Neural crest cell (in vitro differentiated cells): ENCODE results near the gene NAV1. TPM values are rescaled to one million over a fixed set of nuclear protein-coding genes. Genes with fewer than 3 reads are reported as not detected.
"Not testable (repeated sequence)": the region's sequence is repeated elsewhere in the genome, so short reads cannot be mapped to it uniquely, and the experiment has no call there.

Experiments
- DNase-seq: peaks from one replicate; pipeline ENCODE4 v3.0.0; 2021; ENCODE audit warnings: low read depth, mixed read lengths, low spot score
- H3K27ac Mint-ChIP-seq: one replicate; pipeline ENCODE4 v1.8.0; 2021; ENCODE audit warnings: mild to moderate bottlenecking, mixed read lengths; ENCODE audit not compliant: unreplicated experiment
- H3K27me3 Mint-ChIP-seq: 2 replicates; pipeline ENCODE4 v1.8.0; 2021; ENCODE audit warnings: low read depth, mild to moderate bottlenecking, mixed read lengths
- H3K36me3 Mint-ChIP-seq: 2 replicates; pipeline ENCODE4 v1.8.0; 2021; ENCODE audit warnings: low read depth, mild to moderate bottlenecking, mixed read lengths
- H3K4me1 Mint-ChIP-seq: 2 replicates; pipeline ENCODE4 v1.8.0; 2021; ENCODE audit warnings: mixed read lengths
- H3K4me3 Mint-ChIP-seq: one replicate; pipeline ENCODE4 v1.8.0; 2021; ENCODE audit warnings: mild to moderate bottlenecking, mixed read lengths
- H3K9me3 Mint-ChIP-seq: 2 replicates; pipeline ENCODE4 v1.8.0; 2021; ENCODE audit warnings: mixed read lengths
- CTCF ChIP-seq: fragments of 200-600 bp; sonication (generic); conservative IDR thresholded peaks from 2 replicates; pipeline ENCODE4 v1.5.0; 2021; ENCODE audit warnings: antibody characterized with exemption, mild to moderate bottlenecking
- total RNA-seq: library from RNA; stranded (reverse); gene quantifications from 2 replicates; pipeline ENCODE4 v1.2.1, GENCODE V29; 2021

Gene NAV1
- total RNA-seq, 1 donor from 2014 or later = 47.3 TPM

GRCh38 chr1:201515062-201515750 lies 23.7 kb upstream of the NAV1 start:
- no peak overlapping the region for H3K4me3 Mint-ChIP-seq
- H3K27me3 Mint-ChIP-seq = peaks cover 3% of the 10 kb centered on the region
- no peak overlapping the region for H3K27ac Mint-ChIP-seq

GRCh38 chr1:201515895-201516294 lies 23.0 kb upstream of the NAV1 start:
- H3K27ac Mint-ChIP-seq = no peak overlapping the region
- no peaks in the 10 kb centered on the region for H3K36me3 Mint-ChIP-seq
- DNase-seq = no peak
- no peak overlapping the region for H3K4me3 Mint-ChIP-seq
- TF ChIP-seq CTCF = no peak
- H3K27me3 Mint-ChIP-seq = peaks cover 3% of the 10 kb centered on the region
- peaks cover 21% of the 10 kb centered on the region for H3K4me1 Mint-ChIP-seq
- no peaks in the 10 kb centered on the region for H3K9me3 Mint-ChIP-seq

More at GRCh38 chr1:201515062-201515750, 23.7 kb upstream of the NAV1 start:
- Mint-ChIP-seq H3K36me3 (no peaks in the 10 kb centered on the region), H3K4me1 (peaks cover 21% of the 10 kb centered on the region), H3K9me3 (no peaks in the 10 kb centered on the region)
- no peak for TF ChIP-seq CTCF
- DNase-seq = no peak

GRCh38 chr1:201516511-201517127 lies 22.3 kb upstream of the NAV1 start:
- no peak for TF ChIP-seq CTCF
- H3K36me3 Mint-ChIP-seq = no peaks in the 10 kb centered on the region
- no peaks in the 10 kb centered on the region for H3K9me3 Mint-ChIP-seq
- DNase-seq = no peak
- peaks cover 3% of the 10 kb centered on the region for H3K27me3 Mint-ChIP-seq
- H3K4me1 Mint-ChIP-seq = peaks cover 18% of the 10 kb centered on the region
- no peak overlapping the region for H3K4me3 Mint-ChIP-seq
- no peak overlapping the region for H3K27ac Mint-ChIP-seq

GRCh38 chr1:201517631-201518030 lies 21.3 kb upstream of the NAV1 start:
- Mint-ChIP-seq H3K36me3 (no peaks in the 10 kb centered on the region), H3K27ac (no peak overlapping the region), H3K27me3 (peaks cover 3% of the 10 kb centered on the region), H3K4me3 (no peak overlapping the region), H3K4me1 (peaks cover 10% of the 10 kb centered on the region), H3K9me3 (no peaks in the 10 kb centered on the region)
- DNase-seq = no peak
- no peak for TF ChIP-seq CTCF

GRCh38 chr1:201518071-201518470 lies 20.9 kb upstream of the NAV1 start:
- DNase-seq = no peak
- Mint-ChIP-seq H3K4me1 (peaks cover 5% of the 10 kb centered on the region), H3K36me3 (no peaks in the 10 kb centered on the region), H3K27me3 (peaks cover 3% of the 10 kb centered on the region), H3K27ac (no peak overlapping the region), H3K4me3 (no peak overlapping the region), H3K9me3 (no peaks in the 10 kb centered on the region)
- no peak for TF ChIP-seq CTCF

GRCh38 chr1:201520046-201520575 lies 18.8 kb upstream of the NAV1 start:
- not testable (repeated sequence) for H3K4me1 Mint-ChIP-seq, H3K4me3 Mint-ChIP-seq, H3K27ac Mint-ChIP-seq, DNase-seq, H3K9me3 Mint-ChIP-seq, H3K36me3 Mint-ChIP-seq, H3K27me3 Mint-ChIP-seq
